HEK293T (cell line): ENCODE measurements around the gene TMEM123.

Experiments used
- CTCF ChIA-PET: fragments of 350-600 bp; formaldehyde crosslinking; extraction: SDS; loops from one replicate; lab custom pipeline; 2021; ENCODE audit warnings: antibody characterized with exemption, inconsistent platforms; lab: Yijun Ruan, JAX
- POLR2A ChIA-PET: fragments of 350-600 bp; formaldehyde crosslinking; extraction: SDS; loops from one replicate; lab custom pipeline; 2020; ENCODE audit warnings: antibody characterized with exemption, inconsistent platforms; lab: Yijun Ruan, JAX
- DNase-seq: peaks from one replicate; pipeline ENCODE4 v3.0.0; 2012; ENCODE audit warnings: mixed read lengths; ENCODE audit errors: extremely low spot score
- ARNT ChIP-seq: fragments of 450-650 bp; IDR thresholded peaks from 2 replicates; pipeline ENCODE4 v1.6.1; 2017; ENCODE audit warnings: mild to moderate bottlenecking
- BHLHE40 ChIP-seq: fragments of 450-650 bp; IDR thresholded peaks from 2 replicates; pipeline ENCODE4 v1.6.1; 2016; ENCODE audit warnings: mild to moderate bottlenecking, moderate library complexity, borderline replicate concordance
- CTBP1 ChIP-seq: fragments of 450-650 bp; IDR thresholded peaks from 2 replicates; pipeline ENCODE4 v1.6.1; 2016; ENCODE audit warnings: borderline replicate concordance
- ELF4 ChIP-seq: fragments of 450-650 bp; IDR thresholded peaks from 2 replicates; pipeline ENCODE4 v1.6.1; 2017; ENCODE audit warnings: antibody characterized with exemption
- FOXA1 ChIP-seq: fragments of 450-650 bp; IDR thresholded peaks from 2 replicates; pipeline ENCODE4 v1.6.1; 2016; ENCODE audit warnings: mild to moderate bottlenecking
- FOXK2 ChIP-seq: fragments of 450-650 bp; IDR thresholded peaks from 2 replicates; pipeline ENCODE4 v1.6.1; 2016; ENCODE audit warnings: mild to moderate bottlenecking
- HDGF ChIP-seq: fragments of 450-650 bp; IDR thresholded peaks from 2 replicates; pipeline ENCODE4 v1.6.1; 2017; ENCODE audit warnings: antibody characterized with exemption, borderline replicate concordance
- L3MBTL2 ChIP-seq: fragments of 450-650 bp; conservative IDR thresholded peaks from 2 replicates; pipeline ENCODE4 v1.6.1; 2016; ENCODE audit warnings: mild to moderate bottlenecking
- LEF1 ChIP-seq: fragments of 450-650 bp; IDR thresholded peaks from 2 replicates; pipeline ENCODE4 v1.6.1; 2017; ENCODE audit warnings: mild to moderate bottlenecking, borderline replicate concordance
- NFRKB ChIP-seq: fragments of 450-650 bp; IDR thresholded peaks from 2 replicates; pipeline ENCODE4 v1.6.1; 2016; ENCODE audit warnings: mild to moderate bottlenecking, moderate library complexity
- PKNOX1 ChIP-seq: fragments of 450-650 bp; IDR thresholded peaks from 2 replicates; pipeline ENCODE4 v1.6.1; 2016
- SUZ12 ChIP-seq: fragments of 450-650 bp; IDR thresholded peaks from 2 replicates; pipeline ENCODE4 v1.6.1; 2016; ENCODE audit warnings: mild to moderate bottlenecking
- ZNF384 ChIP-seq: fragments of 450-650 bp; IDR thresholded peaks from 2 replicates; pipeline ENCODE4 v1.6.1; 2016

TMEM123 gene

GRCh38 chr11:102346748-102347461 lies 105.7 kb downstream of the TMEM123 start, which contains the start of gene BIRC2:
TSS of gene BIRC2 (plus strand) at chr11:102347214. CDS start at chr11:102349855, 2,641 bp downstream.
- TF ChIP-seq L3MBTL2 (no peak), FOXA1 (no peak), LEF1 (no peak), ELF4 (peak; percentile 34; the same call in 1 of the 2 replicates), ARNT (no peak), FOXK2 (no peak), CTBP1 (peak; percentile 26; the same call in 1 of the 2 replicates), ZNF384 (no peak), SUZ12 (no peak)
- DNase-seq, result peak; percentile 89
- CTCF ChIA-PET, result no interaction called here
- POLR2A ChIA-PET, result no interaction called here

GRCh38 chr11:102346456-102346747 lies 106.2 kb downstream of the TMEM123 start:
- POLR2A ChIA-PET, result no interaction called here
- CTCF ChIA-PET, result no interaction called here

More at GRCh38 chr11:102346456-102346747, 106.2 kb downstream of the TMEM123 start:
- TF ChIP-seq NFRKB (no peak), HDGF (no peak), FOXA1 (no peak), PKNOX1 (no peak), ZNF384 (no peak), BHLHE40 (no peak), ELF4 (no peak), ARNT (no peak)
- no peak for DNase-seq
